Peyer's patch (tissue), 4 donors: Measurements from ENCODE around the gene EFL1. TPM values are rescaled to one million over a fixed set of nuclear protein-coding genes. Genes with fewer than 3 reads are reported as not detected.
"Not testable (repeated sequence)": the region's sequence is repeated elsewhere in the genome, so short reads cannot be mapped to it uniquely, and the experiment has no call there.

Experiments used
- DNase-seq, 3 donors: peaks; one replicate each; pipeline ENCODE4 v3.0.0-alpha.2; 2017 to 2019
- H3K27ac ChIP-seq, 4 donors: fragments of 200-600 bp; sonication (generic); one replicate each; pipeline ENCODE4 v1.5.1; 2016 to 2019
- H3K27me3 ChIP-seq, 2 donors: fragments of 200-600 bp; sonication (generic); one replicate each; pipeline ENCODE4 v1.5.1; 2019
- H3K36me3 ChIP-seq, 3 donors: fragments of 200-600 bp; sonication (generic); one replicate each; pipeline ENCODE4 v1.5.1; 2016 to 2019
- H3K4me1 ChIP-seq, 4 donors: fragments of 200-600 bp; sonication (generic); one replicate each; pipeline ENCODE4 v1.5.1; 2016 to 2019
- H3K4me3 ChIP-seq, 4 donors: fragments of 200-600 bp; sonication (generic); 1 replicate in 3 of 4; 2 replicates in 1 of 4; pipeline ENCODE4 v1.5.1; 2016 to 2019; ENCODE audit warnings: mild to moderate bottlenecking in 1 of 4
- H3K9me3 ChIP-seq, 4 donors: fragments of 200-600 bp; sonication (generic); one replicate each; pipeline ENCODE4 v1.5.1; 2016 to 2019; ENCODE audit warnings: mild to moderate bottlenecking in 1 of 4
- CTCF ChIP-seq, 6 experiments: fragments of 450-650 bp in 4 of 6; fragments of 200-600 bp in 2 of 6; sonication (generic) in 1 of 6; IDR thresholded peaks; one replicate each; pipeline ENCODE4 v1.5.1; 2017 to 2019; ENCODE audit warnings: antibody characterized with exemption in 6 of 6, mild to moderate bottlenecking in 3 of 6, moderate library complexity in 1 of 6
- POLR2A ChIP-seq, 2 donors: fragments of 450-650 bp; IDR thresholded peaks; one replicate each; pipeline ENCODE4 v1.5.1; 2017; ENCODE audit warnings: antibody characterized with exemption in 2 of 2, mild to moderate bottlenecking in 2 of 2, moderate library complexity in 2 of 2
- total RNA-seq, 4 donors: library from RNA; depleted of rRNA; stranded (reverse); fragments of >200 nt; gene quantifications; one replicate each; pipeline ENCODE4 v1.1.0, GENCODE V29; 2016

The EFL1 gene
- total RNA-seq, 4 donors from 2014 or later = 32.2 to 43.9 (median 40.0) TPM

DNA sequence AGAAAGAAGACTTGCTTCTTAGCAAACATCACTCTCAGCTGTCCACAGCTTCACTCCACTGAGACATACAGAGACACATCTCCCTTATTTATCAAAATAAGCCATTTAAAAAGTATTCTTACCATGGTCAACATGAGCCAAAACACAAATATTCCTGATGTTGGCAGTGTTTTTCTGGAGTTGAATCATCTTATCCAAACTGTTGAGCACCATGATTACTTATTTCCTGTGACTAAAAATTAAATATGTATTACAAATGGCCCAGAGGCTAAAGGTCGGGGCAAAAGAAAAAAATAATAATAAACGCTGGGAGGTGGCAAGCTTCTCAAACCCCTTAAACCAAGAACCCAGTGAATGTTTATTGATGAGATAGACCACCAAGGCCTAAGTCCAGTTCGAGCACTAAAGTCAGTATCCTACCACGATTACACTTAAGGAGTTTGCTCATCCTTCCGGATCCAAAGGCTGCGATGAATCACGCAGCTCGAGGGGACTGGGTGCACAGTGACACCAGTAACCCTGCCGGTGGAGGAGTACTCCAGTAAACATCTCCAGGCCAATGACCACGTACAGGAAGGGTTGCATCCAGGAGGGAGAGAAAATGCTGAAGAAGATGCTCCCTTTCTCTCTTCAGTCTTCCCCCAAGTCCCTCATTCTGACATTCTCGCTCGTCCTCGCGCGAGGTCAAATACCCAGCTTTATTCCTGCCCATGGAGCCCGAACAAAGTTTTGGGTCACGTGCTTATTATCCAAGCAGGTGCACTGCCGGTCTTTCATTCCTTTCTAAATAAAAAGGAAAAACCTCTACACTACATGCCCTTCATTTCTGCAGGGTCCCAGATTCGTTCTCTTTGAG is 740 bp downstream of the EFL1 start:
- H3K4me1 ChIP-seq = peaks cover 0 to 25% (median 0%) of the 10 kb centered on the region in 4 donors
- peak in 2 of 3 donors; percentile 73 to 87 for DNase-seq

GRCh38 chr15:82248261-82248660 is 14.3 kb downstream of the EFL1 start:
- not testable (repeated sequence) for DNase-seq, H3K27me3 ChIP-seq, H3K27ac ChIP-seq, H3K9me3 ChIP-seq, H3K4me3 ChIP-seq, H3K4me1 ChIP-seq
- peaks cover 0 to 10% (median 0%) of the 10 kb centered on the region in 3 donors for H3K36me3 ChIP-seq

More for the DNA sequence above, 740 bp downstream of the EFL1 start:
- not testable (repeated sequence) for H3K27me3 ChIP-seq, H3K9me3 ChIP-seq
- TF ChIP-seq POLR2A (IDR thresholded peaks at IDR 0.05) = peak in 1 of 2 donors; percentile 19
- peak in 2 of 6 experiments; percentile 1 to 8 for TF ChIP-seq CTCF (IDR thresholded peaks at IDR 0.05)
- Histone ChIP-seq H3K36me3 (peaks cover 0 to 18% (median 0%) of the 10 kb centered on the region in 3 donors), H3K27ac (peak overlapping the region; percentile 77 to 92 (median 84)), H3K4me3 (peak overlapping the region; percentile 76 to 94 (median 89))

- H3K4me3 ChIP-seq, DNase-seq, H3K9me3 ChIP-seq, H3K27me3 ChIP-seq, H3K27ac ChIP-seq, H3K36me3 ChIP-seq, H3K4me1 ChIP-seq: not testable (repeated sequence)
Observed at GRCh38 chr15:82245956-82246355, 16.6 kb downstream of the EFL1 start.

DNA sequence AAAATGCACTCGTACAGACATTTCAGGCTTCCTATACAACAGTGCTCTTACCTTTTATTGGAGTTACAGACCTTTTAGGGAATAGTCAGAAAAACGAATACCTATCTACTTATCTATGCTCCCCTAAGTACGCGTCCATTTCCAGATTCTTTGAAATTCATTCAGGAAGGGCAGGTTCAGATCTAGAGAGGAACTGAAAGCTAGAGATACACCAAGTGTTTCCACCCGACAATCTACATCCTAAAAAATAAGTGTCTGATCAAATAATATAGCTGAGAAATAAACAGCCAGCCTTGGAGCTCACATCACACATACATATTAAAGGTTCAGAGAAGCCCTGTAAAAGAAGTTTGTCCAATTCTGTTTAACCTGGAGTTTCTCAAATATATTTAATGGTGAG is 18.9 kb downstream of the EFL1 start:
- not testable (repeated sequence) for H3K4me1 ChIP-seq, H3K27me3 ChIP-seq, H3K4me3 ChIP-seq, H3K9me3 ChIP-seq, H3K27ac ChIP-seq, DNase-seq
- H3K36me3 ChIP-seq = peaks cover 0 to 16% (median 0%) of the 10 kb centered on the region in 3 donors

DNA sequence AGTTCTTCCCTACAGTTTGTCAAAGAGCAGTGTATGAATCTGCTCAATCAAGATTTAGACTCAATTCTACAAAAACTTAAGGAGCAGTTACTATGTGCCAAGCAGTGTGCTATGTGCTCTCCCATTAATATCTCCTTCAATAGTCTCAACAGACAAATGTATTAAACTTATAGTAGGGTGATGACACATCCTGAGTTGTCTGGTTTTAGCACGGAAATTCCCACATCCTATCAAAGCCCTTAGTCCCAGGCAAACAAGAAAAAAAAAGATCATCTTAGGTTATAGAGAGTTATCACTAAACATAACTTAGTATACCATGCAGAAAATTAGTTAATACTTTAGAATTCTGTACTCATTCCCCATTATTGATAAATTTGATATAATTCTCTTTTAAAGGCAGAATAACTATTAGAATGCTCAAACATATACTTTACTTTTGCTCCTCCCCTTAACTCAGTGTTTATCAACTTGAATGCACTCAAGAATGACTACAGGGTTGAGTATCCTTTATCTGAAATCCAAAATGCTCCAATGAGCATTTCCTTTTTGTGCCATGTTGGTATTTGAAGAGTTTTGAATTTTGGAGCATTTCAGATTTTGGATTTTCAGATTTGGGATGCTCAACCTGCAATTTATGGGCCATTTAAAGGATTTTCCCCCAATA is 20.6 kb downstream of the EFL1 start:
- not testable (repeated sequence) for H3K27me3 ChIP-seq, H3K4me1 ChIP-seq, H3K9me3 ChIP-seq, H3K27ac ChIP-seq, DNase-seq, H3K4me3 ChIP-seq
- H3K36me3 ChIP-seq = peaks cover 0 to 17% (median 0%) of the 10 kb centered on the region in 3 donors

DNA sequence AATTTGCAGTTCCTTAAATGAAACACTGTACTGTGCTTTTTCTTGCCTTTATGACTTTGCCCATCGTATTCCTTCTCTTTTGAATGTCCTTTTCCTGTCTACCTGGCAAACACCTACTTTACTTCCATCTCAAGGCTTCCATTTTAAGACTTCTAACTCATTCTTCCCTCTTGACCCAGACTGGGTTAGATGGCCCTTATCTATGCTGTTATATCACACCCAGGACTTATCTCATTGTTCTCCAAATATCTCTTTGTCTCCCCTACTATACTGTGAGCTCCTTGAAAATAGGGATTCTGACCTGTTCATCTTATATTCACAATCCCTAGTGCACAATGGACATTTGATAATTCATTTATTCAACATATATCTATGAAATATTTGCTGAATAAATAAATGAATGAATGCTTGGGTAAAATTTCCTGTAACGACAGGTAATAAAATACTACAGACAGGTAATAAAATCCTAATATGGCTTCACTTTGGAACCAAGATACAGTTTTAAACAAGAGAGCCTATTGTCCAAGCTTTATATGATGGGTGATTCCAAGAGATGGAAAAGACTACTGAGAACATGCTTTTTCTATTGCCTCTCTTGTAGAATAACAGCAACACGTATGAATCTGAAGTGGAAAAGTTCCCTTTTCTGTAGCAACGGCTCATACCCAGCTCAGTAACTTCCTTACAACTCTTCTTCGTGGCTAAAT is 22.7 kb downstream of the EFL1 start:
- Histone ChIP-seq H3K27ac (no peak overlapping the region), H3K4me3 (no peak overlapping the region), H3K36me3 (peaks cover 0 to 20% (median 0%) of the 10 kb centered on the region in 3 donors), H3K4me1 (peaks cover 0 to 7% (median 0%) of the 10 kb centered on the region in 4 donors), H3K27me3 (no peaks in the 10 kb centered on the region), H3K9me3 (no peaks in the 10 kb centered on the region)
- no peak for DNase-seq
- TF ChIP-seq POLR2A (IDR thresholded peaks at IDR 0.05) (no peak), CTCF (IDR thresholded peaks at IDR 0.05) (no peak)

GRCh38 chr15:82237944-82238534 is 24.5 kb downstream of the EFL1 start:
- not testable (repeated sequence) for DNase-seq, H3K27me3 ChIP-seq, H3K4me3 ChIP-seq, H3K9me3 ChIP-seq, H3K27ac ChIP-seq, H3K4me1 ChIP-seq
- peaks cover 0 to 20% (median 0%) of the 10 kb centered on the region in 3 donors for H3K36me3 ChIP-seq
